Measurements from ENCODE around the gene NCBP2L. TPM values are rescaled to one million over a fixed set of nuclear protein-coding genes. Genes with fewer than 3 reads are reported as not detected.

Gene NCBP2L
- total and polyA plus RNA-seq, 2 of the 8 experiments (the other 6 are each of a cell fraction or from before 2014, with no cell fraction given), result not detected

- no peak overlapping the region for H3K14ac ChIP-seq (ENCODE audit: insufficient read length)
- H3K4ac ChIP-seq (replicated peaks; ENCODE audit: insufficient read length, low read depth, low read length), result no peak overlapping the region
- H3K79me2 ChIP-seq (ENCODE audit: control insufficient read depth in 1 of 2, insufficient read depth in 2 of 2, low read length in 2 of 2), result no peaks in the 10 kb centered on the region
- H3K4me2 ChIP-seq (ENCODE audit: insufficient read depth in 1 of 2, low read depth in 2 of 2, low read length in 2 of 2), result peak overlapping the region; percentile 62 to 79
- H2AFZ ChIP-seq (ENCODE audit: low read length), result no peak overlapping the region
- 59% methylated on average over 7 of the region's 7 CpGs; no CpG with 5 or more reads in 1 of the 2 experiments for WGBS, 2 experiments (ENCODE audit: extremely low coverage in 1 of 2, insufficient coverage in 1 of 2, insufficient read length in 1 of 2, insufficient replicate concordance in 2 of 2, low coverage in 1 of 2, low lambda C conversion rate in 2 of 2, missing lambda C conversion rate in 1 of 2)
- peak overlapping the region; percentile 48; the same call in 1 of the 2 replicates for H3K18ac ChIP-seq (ENCODE audit: extremely low read depth, low read length)
- H2AK5ac ChIP-seq (ENCODE audit: low read depth, low read length), result 0 out of 2 replicates have a peak overlapping the region, but pooled peaks have one; percentile 15
- no peak overlapping the region for H4K5ac ChIP-seq (ENCODE audit: insufficient read length, low read depth, low read length)
- peaks cover 0 to 1% (median 0%) of the 10 kb centered on the region in 4 experiments; a peak in 2 of 7 replicates for H3K27me3 ChIP-seq (replicated peaks in 1 of 4; ENCODE audit: control insufficient read depth in 3 of 4, extremely low read depth in 1 of 4, insufficient read depth in 3 of 4, low read length in 3 of 4)
- 0 out of 2 replicates have a peak overlapping the region, but pooled peaks have one; percentile 61 for H2BK20ac ChIP-seq (ENCODE audit: low read length)
- ChIA-PET CTCF (ENCODE audit: partially characterized antibody) (interaction anchor here (0.6 to 2.0 kb wide), 3 partner anchors 17 to 35 kb away, joined by 3 to 8 read pairs (median 8); partner anchors contain the start of gene NCBP2L), POLR2A (ENCODE audit: partially characterized antibody) (interaction anchor here (1.0 to 2.6 kb wide), 6 partner anchors 10 to 69 kb away, joined by 3 to 13 read pairs (median 5); no protein-coding TSS in a partner anchor)
- H3K56ac ChIP-seq (replicated peaks; ENCODE audit: insufficient read length, low read depth, low read length), result no peak overlapping the region
- peak overlapping the region; percentile 19; the same call in 1 of the 2 replicates for H2BK12ac ChIP-seq (ENCODE audit: low read depth, low read length)
- H3K23ac ChIP-seq (ENCODE audit: insufficient read length), result no peak overlapping the region
- peak overlapping the region; percentile 38 for H4K91ac ChIP-seq (replicated peaks; ENCODE audit: insufficient read length, low read length)
- peak overlapping the region in 1 of 4 experiments; percentile 62; a peak in 4 of 8 replicates for H3K4me3 ChIP-seq (ENCODE audit: extremely low read depth in 1 of 4, insufficient read depth in 2 of 4, low read depth in 3 of 4, low read length in 4 of 4)
- no peak overlapping the region; the same call in 1 of the 2 replicates for H3K27ac ChIP-seq (ENCODE audit: low read depth, low read length)
- DNase-seq (ENCODE audit: low read depth in 1 of 2, low spot score in 2 of 2), result no peak
- 0 out of 2 replicates have a peak overlapping the region, but pooled peaks have one; percentile 24 for H2BK5ac ChIP-seq (ENCODE audit: low read depth, low read length)
- no peaks in the 10 kb centered on the region for H3K79me1 ChIP-seq (ENCODE audit: low read depth, low read length)
- no peaks in the 10 kb centered on the region for H3K9me3 ChIP-seq (ENCODE audit: insufficient read depth in 2 of 2, low read depth in 1 of 2, low read length in 1 of 2)
- H2BK15ac ChIP-seq (ENCODE audit: low read length), result no peak overlapping the region
- peaks cover 2 to 15% (median 7%) of the 10 kb centered on the region in 4 experiments; a peak in 6 of 7 replicates for H3K4me1 ChIP-seq (replicated peaks in 1 of 4; ENCODE audit: control insufficient read depth in 3 of 4, insufficient read depth in 4 of 4, low read length in 3 of 4)
- H3K23me2 ChIP-seq (ENCODE audit: low read depth, low read length), result no peaks in the 10 kb centered on the region; the same call in 1 of the 2 replicates
- H2BK120ac ChIP-seq (replicated peaks; ENCODE audit: low read depth, low read length), result no peak overlapping the region
- peak; percentile 57 for FAIRE-seq
- H3K9ac ChIP-seq (replicated peaks in 1 of 4; ENCODE audit: extremely low read depth in 1 of 4, low read depth in 3 of 4, low read length in 3 of 4), result peak overlapping the region in 1 of 4 experiments; percentile 47; a peak in 2 of 7 replicates
- H4K20me1 ChIP-seq (replicated peaks in 1 of 2; ENCODE audit: control insufficient read depth in 1 of 2, insufficient read depth in 2 of 2, low read length in 2 of 2), result no peaks in the 10 kb centered on the region
- TF ChIP-seq KDM4A (IDR thresholded peaks at IDR 0.05; ENCODE audit: low read depth, low read length, severe bottlenecking) (no peak), CREB1 (IDR thresholded peaks at IDR 0.05) (no peak), TEAD4 (IDR thresholded peaks at IDR 0.05; ENCODE audit: low read depth, low read length) (no peak), MAFK (IDR thresholded peaks at IDR 0.05; ENCODE audit: low read depth, low read length) (no peak), TCF12 (IDR thresholded peaks at IDR 0.05; ENCODE audit: low read depth, low read length) (no peak), SP2 (IDR thresholded peaks at IDR 0.05; ENCODE audit: low read length) (no peak), YY1 (IDR thresholded peaks at IDR 0.05; ENCODE audit: low read depth, low read length) (no peak), TAF7 (optimal IDR thresholded peaks at IDR 0.05; ENCODE audit: borderline replicate concordance, low read depth, low read length) (no peak)
- no peak overlapping the region for H4K8ac ChIP-seq (ENCODE audit: extremely low read depth, insufficient read depth, low read length)
- H3K36me3 ChIP-seq (ENCODE audit: control insufficient read depth in 2 of 4, insufficient read depth in 4 of 4, low read length in 3 of 4), result no peaks in the 10 kb centered on the region
Measured at GRCh38 chrX:107741404-107741790, 36.1 kb upstream of the NCBP2L start.
